ENCODE results near the gene DHX8. TPM values are rescaled to one million over a fixed set of nuclear protein-coding genes. Genes with fewer than 3 reads are reported as not detected.
A peak's percentile ranks its signal among the peaks of the same experiment; 100 is the strongest.
"Not testable (repeated sequence)": the region's sequence is repeated elsewhere in the genome, so short reads cannot be mapped to it uniquely, and the experiment has no call there.

DHX8 gene
- total RNA-seq, 1 donor = 47.5 TPM

DNA sequence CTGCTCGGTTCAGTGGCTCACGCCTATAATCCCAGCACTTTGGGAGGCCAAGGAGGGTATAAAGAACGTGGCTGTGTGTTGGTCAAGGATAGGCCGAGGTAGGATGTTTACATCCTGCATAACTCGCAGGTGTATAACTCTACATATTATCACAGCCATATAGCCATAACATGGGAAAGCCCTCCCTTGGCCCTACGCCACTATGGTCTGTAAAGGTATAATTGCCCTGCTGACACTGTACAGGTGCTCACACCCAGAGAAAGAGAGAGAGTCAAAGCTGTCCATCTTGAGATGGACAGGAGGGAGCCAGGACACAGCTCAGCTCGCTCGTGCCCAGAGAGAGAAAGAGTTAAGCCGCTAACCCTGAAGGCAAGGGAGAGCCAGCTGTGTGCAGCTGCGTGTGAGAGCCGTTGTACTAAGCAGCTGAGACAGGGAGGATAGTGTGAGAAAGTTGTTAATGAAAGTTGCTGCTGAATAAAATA lies 30.4 kb upstream of the DHX8 start:
- peak; percentile 45 for DNase-seq (ENCODE audit: low read depth)
- TF ChIP-seq CTCF (IDR thresholded peaks at IDR 0.05; ENCODE audit: insufficient read depth, low read depth, low read length) = no peak
- H3K4me3 ChIP-seq (ENCODE audit: low read depth, low read length) = no peak overlapping the region

- no peak for TF ChIP-seq CTCF (IDR thresholded peaks at IDR 0.05; ENCODE audit: insufficient read depth, low read depth, low read length)
- H3K4me3 ChIP-seq (ENCODE audit: low read depth, low read length) = no peak overlapping the region
- no peak for DNase-seq (ENCODE audit: low read depth)
These were observed 28.9 kb upstream of the DHX8 start for GRCh38 chr17:43454868-43455267.

DNA sequence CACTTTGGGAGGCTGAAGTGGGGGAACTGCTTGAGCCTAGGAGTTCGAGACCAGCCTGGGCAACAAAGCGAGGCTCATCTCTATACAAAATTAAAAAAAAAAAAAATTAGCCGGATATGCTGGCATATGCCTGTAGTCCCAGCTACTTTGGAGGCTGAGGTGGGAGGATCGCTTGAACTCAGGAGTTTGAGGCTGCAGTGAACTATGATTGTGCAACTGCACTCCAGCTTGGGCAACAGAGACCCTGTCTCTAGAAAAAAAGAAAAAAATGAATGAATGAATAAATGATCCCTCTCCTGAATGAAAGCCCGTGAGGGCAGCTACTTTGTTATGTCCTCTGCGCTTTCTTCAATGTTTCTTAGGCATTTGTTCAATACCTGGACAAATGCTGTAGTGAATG lies 27.7 kb upstream of the DHX8 start:
- H3K4me3 ChIP-seq (ENCODE audit: low read depth, low read length) = no peak overlapping the region
- TF ChIP-seq CTCF (IDR thresholded peaks at IDR 0.05; ENCODE audit: insufficient read depth, low read depth, low read length) = no peak
- DNase-seq (ENCODE audit: low read depth) = no peak

DNA sequence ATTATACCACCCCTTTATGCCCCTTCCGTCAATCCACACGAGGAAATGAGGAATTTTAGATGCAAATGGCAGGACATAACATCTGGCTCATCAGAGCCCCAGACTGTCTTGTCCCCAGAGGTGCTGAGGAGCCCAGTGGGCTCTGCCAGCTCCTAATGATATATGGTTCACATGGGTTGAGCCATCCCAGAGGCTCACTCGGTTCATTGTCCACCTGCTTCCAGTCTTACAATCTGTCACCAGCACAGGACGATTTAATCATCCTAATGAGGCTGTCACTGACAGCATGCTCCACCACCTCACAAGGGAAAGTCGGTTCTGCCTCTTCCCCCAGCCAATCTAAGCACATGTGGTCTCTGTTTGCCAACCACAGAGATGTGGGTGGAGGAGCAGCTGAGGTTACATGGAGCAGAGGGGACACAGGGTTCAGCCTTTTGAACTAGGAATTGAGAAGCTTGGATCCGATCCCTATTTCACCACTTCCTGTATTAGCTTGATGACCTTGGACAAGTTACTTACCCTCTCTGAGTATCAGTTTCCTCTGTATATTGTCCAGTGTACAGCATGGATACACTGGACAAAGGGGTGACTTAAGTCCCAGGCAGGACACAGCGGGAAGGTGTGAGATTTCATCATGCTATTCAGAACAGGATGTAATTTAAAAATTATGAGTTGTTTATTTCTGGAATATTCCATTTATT lies 27.0 kb upstream of the DHX8 start:
- DNase-seq (ENCODE audit: low read depth) = peak; percentile 70
- no peak for TF ChIP-seq CTCF (IDR thresholded peaks at IDR 0.05; ENCODE audit: insufficient read depth, low read depth, low read length)
- no peak overlapping the region for H3K4me3 ChIP-seq (ENCODE audit: low read depth, low read length)

DNA sequence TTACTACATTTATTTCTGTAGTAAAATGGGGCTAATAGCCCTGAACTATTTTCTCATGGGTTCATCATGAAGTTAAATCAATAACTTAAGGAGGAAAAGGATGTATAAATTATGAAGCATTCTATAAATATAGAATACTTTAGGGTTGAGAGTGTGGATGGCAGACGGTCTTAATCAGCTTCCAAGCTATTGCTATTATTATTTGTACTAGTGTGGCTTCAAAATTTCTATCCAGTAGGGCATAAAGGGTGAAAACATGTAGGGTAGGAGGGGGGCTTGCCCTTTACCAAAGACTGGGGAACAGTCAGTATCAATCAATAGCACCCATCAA lies 26.4 kb upstream of the DHX8 start:
- DNase-seq (ENCODE audit: low read depth) = no peak
- H3K4me3 ChIP-seq (ENCODE audit: low read depth, low read length) = no peak overlapping the region
- TF ChIP-seq CTCF (IDR thresholded peaks at IDR 0.05; ENCODE audit: insufficient read depth, low read depth, low read length) = no peak

DNA sequence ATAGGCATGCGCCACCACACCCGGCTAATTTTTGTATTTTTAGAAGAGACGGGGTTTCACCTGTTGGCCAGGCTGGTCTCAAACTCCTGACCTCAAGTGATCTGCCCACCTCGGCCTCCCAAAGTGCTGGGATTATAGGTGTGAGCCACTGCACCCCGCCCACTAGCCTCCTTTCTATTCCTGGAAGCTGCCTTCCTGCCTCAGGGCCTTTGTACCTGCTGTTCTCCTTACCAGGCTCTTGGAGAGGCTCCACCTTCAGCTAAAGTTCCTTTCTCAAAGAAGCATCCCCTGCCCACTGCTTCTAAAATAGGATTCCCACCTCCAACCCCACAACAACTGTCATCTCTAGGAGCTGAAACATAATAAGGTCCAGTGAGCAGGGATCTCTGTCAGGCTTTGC lies 23.9 kb upstream of the DHX8 start:
- not testable (repeated sequence) for H3K4me3 ChIP-seq (ENCODE audit: low read depth, low read length)

GRCh38 chr17:43461185-43461584 lies 22.6 kb upstream of the DHX8 start:
- no peak for TF ChIP-seq CTCF (IDR thresholded peaks at IDR 0.05; ENCODE audit: insufficient read depth, low read depth, low read length)
- no peak for DNase-seq (ENCODE audit: low read depth)
- H3K4me3 ChIP-seq (ENCODE audit: low read depth, low read length) = no peak overlapping the region

More for the DNA sequence above, 23.9 kb upstream of the DHX8 start:
- not testable (repeated sequence) for DNase-seq (ENCODE audit: low read depth)

GRCh38 chr17:43462569-43462968 lies 21.2 kb upstream of the DHX8 start:
- H3K4me3 ChIP-seq (ENCODE audit: low read depth, low read length); DNase-seq (ENCODE audit: low read depth): not testable (repeated sequence)
